Loucy (cell line): ENCODE measurements around the gene CNTN2.

Experiments used
- CTCF ChIP-seq: fragments of 200-600 bp; sonication (generic); conservative IDR thresholded peaks from 2 replicates; pipeline ENCODE4 v1.5.1; 2014; ENCODE audit warnings: mild to moderate bottlenecking, antibody characterized with exemption, low read length
- EZH2phosphoT487 ChIP-seq: fragments of 200-600 bp; IDR thresholded peaks from 2 replicates; pipeline ENCODE4 v1.6.1; 2018; ENCODE audit warnings: antibody characterized with exemption, mild to moderate bottlenecking, moderate library complexity, borderline replicate concordance

GRCh38 chr1:205025239-205025638, 17.8 kb upstream of the CNTN2 start:
- TF ChIP-seq CTCF (no peak), EZH2phosphoT487 (no peak)
